ENCODE data around the gene HMGB3. TPM values are rescaled to one million over a fixed set of nuclear protein-coding genes. Genes with fewer than 3 reads are reported as not detected.

HMGB3 gene
- total and polyA plus RNA-seq, 7 experiments from 2014 or later, result 0.29 to 23.5 (median 0.60) TPM

DNA sequence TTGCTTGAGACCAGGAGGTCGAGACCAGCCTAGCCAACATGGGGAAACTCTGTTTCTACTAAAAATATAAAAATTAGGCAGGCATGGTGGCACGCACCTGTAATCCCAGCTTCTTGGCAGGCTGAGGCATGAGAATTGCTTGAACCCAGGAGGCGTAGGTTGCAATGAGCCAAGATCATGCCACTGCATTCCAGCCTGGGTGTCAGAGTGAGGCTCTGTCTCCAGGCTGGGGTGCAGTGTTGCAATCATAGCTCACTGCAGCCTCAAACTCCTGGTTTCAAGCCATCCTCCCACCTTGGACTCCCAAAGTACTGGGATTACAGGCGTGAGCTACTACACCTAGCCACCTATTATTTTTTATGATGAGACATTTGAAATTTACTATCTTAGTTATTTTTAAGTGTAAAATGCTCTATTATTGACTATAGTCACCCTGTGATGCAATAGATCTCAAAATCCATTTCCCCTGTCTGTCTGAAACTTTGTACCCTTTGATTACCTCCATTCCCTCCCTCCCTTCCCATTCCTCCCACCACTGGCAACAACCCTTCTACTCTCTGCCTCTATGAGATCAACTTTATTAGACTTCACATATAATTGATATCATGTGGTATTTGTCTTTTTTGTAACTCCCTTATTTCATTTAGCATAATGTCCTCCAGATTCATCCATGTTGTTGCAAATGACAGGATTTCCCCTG lies 23.4 kb downstream of the HMGB3 start:
- Histone ChIP-seq H3K27me3 (ENCODE audit: control insufficient read depth in 2 of 2, insufficient read depth in 2 of 2, low read length in 2 of 2) (no peaks in the 10 kb centered on the region), H3K4me1 (ENCODE audit: control insufficient read depth in 2 of 2, insufficient read depth in 2 of 2, low read length in 2 of 2) (no peaks in the 10 kb centered on the region), H3K9me3 (ENCODE audit: control insufficient read depth in 2 of 3, low read length in 3 of 3) (no peaks in the 10 kb centered on the region), H3K36me3 (ENCODE audit: control insufficient read depth in 2 of 3, insufficient read depth in 3 of 3, low read length in 3 of 3) (no peaks in the 10 kb centered on the region), H3K4me3 (ENCODE audit: low read length) (no peak overlapping the region), H3K27ac (ENCODE audit: low read depth, low read length) (no peak overlapping the region)
- no peak for DNase-seq
- Mint-ChIP-seq H3K36me3 (no peaks in the 10 kb centered on the region), H3K27ac (no peak overlapping the region), H3K27me3 (peaks cover 0 to 7% (median 4%) of the 10 kb centered on the region in 5 donors), H3K9me3 (peaks cover 0 to 2% (median 0%) of the 10 kb centered on the region in 11 donors), H3K4me1 (no peaks in the 10 kb centered on the region), H3K4me3 (no peak overlapping the region)
- ChIA-PET POLR2A (no interaction called here), CTCF (no interaction called here)
- no peak for ATAC-seq
- intact Hi-C loops (cut with micrococcal nuclease), result no loop called here

DNA sequence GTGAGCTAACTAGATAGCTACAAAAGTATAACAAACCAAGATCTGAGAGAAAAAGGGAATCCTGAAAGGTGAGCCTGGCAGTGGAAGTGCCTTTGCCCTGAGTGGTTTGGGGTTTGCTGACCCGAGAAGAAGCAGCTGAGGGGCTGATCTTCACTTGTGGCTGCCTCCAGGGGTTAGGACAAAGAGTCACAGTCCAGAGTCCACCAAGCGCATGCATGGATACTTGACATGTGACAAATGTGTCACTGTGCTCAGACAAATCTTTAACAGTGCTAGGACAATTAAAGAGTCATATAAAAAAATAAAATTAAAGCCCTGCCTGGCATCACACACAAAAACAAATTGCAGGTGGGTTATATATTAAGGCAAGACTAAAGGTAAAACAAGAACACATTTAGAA lies 26.4 kb downstream of the HMGB3 start:
- CTCF ChIA-PET, result no interaction called here
- DNase-seq (no peak), ATAC-seq (no peak)
- H3K4me1 Mint-ChIP-seq, result no peaks in the 10 kb centered on the region
- H3K27ac Mint-ChIP-seq, result no peak overlapping the region
- Histone ChIP-seq H3K36me3 (ENCODE audit: control insufficient read depth in 2 of 3, insufficient read depth in 3 of 3, low read length in 3 of 3) (no peaks in the 10 kb centered on the region), H3K27ac (ENCODE audit: low read depth, low read length) (no peak overlapping the region), H3K9me3 (ENCODE audit: control insufficient read depth in 2 of 3, low read length in 3 of 3) (no peaks in the 10 kb centered on the region), H3K27me3 (ENCODE audit: control insufficient read depth in 2 of 2, insufficient read depth in 2 of 2, low read length in 2 of 2) (no peaks in the 10 kb centered on the region), H3K4me3 (ENCODE audit: low read length) (no peak overlapping the region), H3K4me1 (ENCODE audit: control insufficient read depth in 2 of 2, insufficient read depth in 2 of 2, low read length in 2 of 2) (no peaks in the 10 kb centered on the region)
- peaks cover 0 to 5% (median 0%) of the 10 kb centered on the region in 5 donors for H3K36me3 Mint-ChIP-seq
- intact Hi-C loops (cut with micrococcal nuclease), result no loop called here
- POLR2A ChIA-PET, result no interaction called here
- peaks cover 0 to 7% (median 4%) of the 10 kb centered on the region in 5 donors for H3K27me3 Mint-ChIP-seq
- no peak overlapping the region for H3K4me3 Mint-ChIP-seq
- peaks cover 0 to 5% (median 0%) of the 10 kb centered on the region in 11 donors for H3K9me3 Mint-ChIP-seq

DNA sequence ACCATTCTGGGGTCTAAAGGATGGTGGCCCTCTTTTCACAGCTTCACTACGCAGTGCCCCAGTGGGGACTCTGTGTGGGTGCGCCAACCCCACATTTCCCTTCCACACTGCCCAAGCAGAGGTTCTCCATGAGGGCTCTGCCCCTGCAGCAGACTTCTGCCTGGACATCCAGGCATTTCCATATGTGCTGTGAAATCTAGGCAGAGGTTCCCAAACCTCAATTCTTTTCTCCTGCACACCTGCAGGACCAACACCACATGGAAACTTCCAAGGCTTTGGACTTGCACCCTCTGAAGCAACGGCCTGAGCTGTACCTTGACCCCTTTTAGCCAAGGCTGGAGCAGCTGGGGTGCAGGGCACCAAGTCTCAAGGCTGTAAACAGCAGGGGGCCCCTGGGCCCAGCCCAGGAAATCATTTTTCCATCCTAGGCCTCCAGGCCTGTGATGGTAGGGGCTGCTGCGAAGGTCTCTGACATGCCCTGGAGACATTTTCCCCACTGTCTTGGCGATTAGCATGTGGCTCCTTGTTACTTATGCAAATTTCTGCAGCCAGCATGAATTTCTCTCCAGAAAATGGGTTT lies 30.1 kb downstream of the HMGB3 start:
- Histone ChIP-seq H3K36me3 (ENCODE audit: control insufficient read depth in 2 of 3, insufficient read depth in 3 of 3, low read length in 3 of 3) (no peaks in the 10 kb centered on the region), H3K27ac (ENCODE audit: low read depth, low read length) (no peak overlapping the region), H3K27me3 (ENCODE audit: control insufficient read depth in 2 of 2, insufficient read depth in 2 of 2, low read length in 2 of 2) (no peaks in the 10 kb centered on the region), H3K4me1 (ENCODE audit: control insufficient read depth in 2 of 2, insufficient read depth in 2 of 2, low read length in 2 of 2) (no peaks in the 10 kb centered on the region), H3K4me3 (ENCODE audit: low read length) (no peak overlapping the region), H3K9me3 (ENCODE audit: control insufficient read depth in 2 of 3, low read length in 3 of 3) (no peaks in the 10 kb centered on the region)
- H3K27me3 Mint-ChIP-seq, result no peaks in the 10 kb centered on the region
- H3K4me3 Mint-ChIP-seq, result no peak overlapping the region
- intact Hi-C loops (cut with micrococcal nuclease), result no loop called here
- peaks cover 0 to 5% (median 0%) of the 10 kb centered on the region in 5 donors for H3K36me3 Mint-ChIP-seq
- no peak for ATAC-seq
- POLR2A ChIA-PET, result no interaction called here
- CTCF ChIA-PET, result no interaction called here
- DNase-seq, result no peak
- H3K9me3 Mint-ChIP-seq, result peaks cover 0 to 5% (median 0%) of the 10 kb centered on the region in 11 donors
- H3K4me1 Mint-ChIP-seq, result no peaks in the 10 kb centered on the region
- H3K27ac Mint-ChIP-seq, result no peak overlapping the region

DNA sequence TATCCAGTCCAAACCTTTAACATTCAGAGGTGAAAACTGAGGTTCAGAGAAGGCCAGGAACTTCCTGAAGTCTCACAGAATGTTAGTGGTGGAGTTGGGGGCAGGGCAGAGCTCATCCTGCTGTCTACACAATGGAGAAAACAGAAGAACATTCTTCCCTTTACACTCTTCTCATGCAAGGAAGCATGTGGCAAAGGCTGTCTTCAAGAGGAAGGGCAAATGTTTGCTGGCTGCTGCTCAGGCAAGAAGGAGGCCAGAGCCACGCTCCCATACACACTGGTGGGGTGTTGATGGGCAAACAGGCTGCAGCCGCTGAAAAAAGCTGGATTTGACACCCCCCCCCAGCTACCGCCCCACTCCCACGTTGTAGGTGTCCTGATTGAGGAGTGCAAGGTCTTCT lies 32.5 kb downstream of the HMGB3 start:
- POLR2A ChIA-PET, result no interaction called here
- no peak for DNase-seq
- Mint-ChIP-seq H3K4me3 (no peak overlapping the region), H3K4me1 (no peaks in the 10 kb centered on the region), H3K27me3 (no peaks in the 10 kb centered on the region), H3K27ac (no peak overlapping the region), H3K9me3 (peaks cover 0 to 5% (median 0%) of the 10 kb centered on the region in 11 donors), H3K36me3 (peaks cover 0 to 5% (median 0%) of the 10 kb centered on the region in 5 donors)
- ATAC-seq, result no peak
- CTCF ChIA-PET, result no interaction called here
- Histone ChIP-seq H3K4me3 (ENCODE audit: low read length) (no peak overlapping the region), H3K27me3 (ENCODE audit: control insufficient read depth in 2 of 2, insufficient read depth in 2 of 2, low read length in 2 of 2) (no peaks in the 10 kb centered on the region), H3K4me1 (ENCODE audit: control insufficient read depth in 2 of 2, insufficient read depth in 2 of 2, low read length in 2 of 2) (no peaks in the 10 kb centered on the region), H3K36me3 (ENCODE audit: control insufficient read depth in 2 of 3, insufficient read depth in 3 of 3, low read length in 3 of 3) (no peaks in the 10 kb centered on the region), H3K9me3 (ENCODE audit: control insufficient read depth in 2 of 3, low read length in 3 of 3) (no peaks in the 10 kb centered on the region), H3K27ac (ENCODE audit: low read depth, low read length) (no peak overlapping the region)
- intact Hi-C loops (cut with micrococcal nuclease), result no loop called here

DNA sequence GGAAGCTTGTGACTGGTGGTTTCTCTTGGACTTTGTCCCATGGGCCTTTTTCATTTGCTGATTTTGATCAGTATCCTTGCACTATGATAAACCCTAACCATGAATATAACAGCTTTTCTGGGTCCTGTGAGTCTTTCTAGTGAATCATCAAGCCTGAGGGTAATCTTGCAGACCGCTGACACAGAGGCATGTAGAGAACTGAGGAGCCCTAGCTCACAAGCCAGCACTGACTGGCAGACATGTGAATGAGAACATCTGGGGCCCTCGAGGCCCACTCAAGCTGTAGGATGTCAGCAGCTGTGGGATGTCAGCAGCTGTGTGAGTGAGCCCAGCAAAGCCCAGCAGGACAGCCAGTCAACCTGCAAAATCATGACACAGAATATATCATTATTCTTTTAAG lies 36.7 kb downstream of the HMGB3 start:
- no peak for ATAC-seq
- H3K4me1 Mint-ChIP-seq, result no peaks in the 10 kb centered on the region
- H3K9me3 Mint-ChIP-seq, result no peaks in the 10 kb centered on the region
- no peaks in the 10 kb centered on the region for H3K4me1 ChIP-seq (ENCODE audit: control insufficient read depth in 2 of 2, insufficient read depth in 2 of 2, low read length in 2 of 2)
- no peaks in the 10 kb centered on the region for H3K9me3 ChIP-seq (ENCODE audit: control insufficient read depth in 2 of 3, low read length in 3 of 3)
- no peak overlapping the region for H3K4me3 ChIP-seq (ENCODE audit: low read length)
- H3K27me3 Mint-ChIP-seq, result no peaks in the 10 kb centered on the region
- H3K36me3 ChIP-seq (ENCODE audit: control insufficient read depth in 2 of 3, insufficient read depth in 3 of 3, low read length in 3 of 3), result no peaks in the 10 kb centered on the region
- H3K27me3 ChIP-seq (ENCODE audit: control insufficient read depth in 2 of 2, insufficient read depth in 2 of 2, low read length in 2 of 2), result no peaks in the 10 kb centered on the region
- no peak overlapping the region for H3K27ac ChIP-seq (ENCODE audit: low read depth, low read length)
- H3K36me3 Mint-ChIP-seq, result no peaks in the 10 kb centered on the region
- H3K4me3 Mint-ChIP-seq, result no peak overlapping the region
- POLR2A ChIA-PET, result no interaction called here
- intact Hi-C loops (cut with micrococcal nuclease), result no loop called here
- DNase-seq, result no peak
- CTCF ChIA-PET, result no interaction called here
- H3K27ac Mint-ChIP-seq, result no peak overlapping the region

DNA sequence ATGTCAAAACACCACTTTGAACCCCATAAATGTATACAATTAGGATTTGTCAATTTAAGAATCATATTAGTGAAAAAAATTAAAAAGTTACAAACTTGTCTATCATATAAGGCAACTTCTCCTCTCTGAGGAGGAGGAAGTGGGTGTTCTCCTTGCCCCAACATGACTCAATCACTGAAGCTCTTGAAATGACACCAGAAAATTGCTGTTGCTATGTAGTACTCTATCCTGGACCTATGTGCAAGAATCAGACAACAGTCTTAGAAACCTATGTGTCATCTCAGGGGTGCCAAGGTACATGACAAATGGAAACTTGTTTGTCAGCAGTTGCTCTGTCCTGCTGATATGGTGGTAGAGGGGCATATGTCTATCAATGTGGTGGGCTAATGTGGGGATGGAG lies 47.7 kb downstream of the HMGB3 start:
- Histone ChIP-seq H3K4me3 (ENCODE audit: low read length) (no peak overlapping the region), H3K36me3 (ENCODE audit: control insufficient read depth in 2 of 3, insufficient read depth in 3 of 3, low read length in 3 of 3) (no peaks in the 10 kb centered on the region), H3K4me1 (ENCODE audit: control insufficient read depth in 2 of 2, insufficient read depth in 2 of 2, low read length in 2 of 2) (no peaks in the 10 kb centered on the region), H3K27ac (ENCODE audit: low read depth, low read length) (no peak overlapping the region), H3K9me3 (ENCODE audit: control insufficient read depth in 2 of 3, low read length in 3 of 3) (no peaks in the 10 kb centered on the region), H3K27me3 (ENCODE audit: control insufficient read depth in 2 of 2, insufficient read depth in 2 of 2, low read length in 2 of 2) (no peaks in the 10 kb centered on the region)
- Mint-ChIP-seq H3K9me3 (peaks cover 0 to 7% (median 0%) of the 10 kb centered on the region in 11 donors), H3K4me1 (no peaks in the 10 kb centered on the region), H3K4me3 (no peak overlapping the region), H3K27ac (no peak overlapping the region), H3K36me3 (peaks cover 0 to 3% (median 0%) of the 10 kb centered on the region in 5 donors), H3K27me3 (peaks cover 0 to 5% (median 3%) of the 10 kb centered on the region in 5 donors)
- ATAC-seq (no peak), DNase-seq (no peak)
- ChIA-PET POLR2A (no interaction called here), CTCF (no interaction called here)
- intact Hi-C loops (cut with micrococcal nuclease), result no loop called here

DNA sequence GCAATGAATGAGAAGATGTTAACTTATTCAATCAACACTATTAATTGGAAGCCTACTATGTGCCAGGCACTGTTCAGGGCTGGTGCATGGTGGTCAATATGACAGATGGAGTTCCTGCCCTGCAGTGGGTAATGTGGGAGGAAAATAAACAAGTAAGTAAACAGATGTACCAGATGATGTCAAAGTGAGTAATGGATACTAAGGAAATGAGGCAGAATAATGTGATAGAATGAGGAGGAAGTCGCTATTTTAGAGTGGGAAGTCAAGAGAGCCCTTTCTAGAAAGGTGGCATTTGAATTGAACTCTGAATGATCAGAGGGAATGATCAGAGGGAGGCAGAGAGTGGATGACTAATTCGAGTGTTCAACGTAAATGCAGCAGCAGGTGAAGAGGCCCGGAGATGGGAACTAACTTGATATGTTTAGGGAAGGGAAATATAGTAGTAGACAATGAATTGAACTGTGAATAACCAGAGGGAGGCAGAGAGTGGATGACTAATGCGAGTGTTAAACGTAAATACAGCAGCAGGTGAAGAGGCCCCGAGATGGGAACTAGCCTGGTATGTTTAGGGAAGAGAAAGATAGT lies 48.3 kb downstream of the HMGB3 start:
- intact Hi-C loops (cut with micrococcal nuclease), result no loop called here
- ChIA-PET POLR2A (no interaction called here), CTCF (no interaction called here)
- H3K9me3 Mint-ChIP-seq, result peaks cover 0 to 7% (median 0%) of the 10 kb centered on the region in 11 donors
- peaks cover 0 to 3% (median 0%) of the 10 kb centered on the region in 5 donors for H3K36me3 Mint-ChIP-seq
- H3K4me3 Mint-ChIP-seq, result no peak overlapping the region
- no peaks in the 10 kb centered on the region for H3K4me1 ChIP-seq (ENCODE audit: control insufficient read depth in 2 of 2, insufficient read depth in 2 of 2, low read length in 2 of 2)
- H3K27me3 Mint-ChIP-seq, result peaks cover 0 to 5% (median 3%) of the 10 kb centered on the region in 5 donors
- no peaks in the 10 kb centered on the region for H3K27me3 ChIP-seq (ENCODE audit: control insufficient read depth in 2 of 2, insufficient read depth in 2 of 2, low read length in 2 of 2)
- H3K27ac ChIP-seq (ENCODE audit: low read depth, low read length), result no peak overlapping the region
- H3K36me3 ChIP-seq (ENCODE audit: control insufficient read depth in 2 of 3, insufficient read depth in 3 of 3, low read length in 3 of 3), result no peaks in the 10 kb centered on the region
- DNase-seq (no peak), ATAC-seq (no peak)
- H3K27ac Mint-ChIP-seq, result no peak overlapping the region
- H3K4me1 Mint-ChIP-seq, result no peaks in the 10 kb centered on the region
- no peaks in the 10 kb centered on the region for H3K9me3 ChIP-seq (ENCODE audit: control insufficient read depth in 2 of 3, low read length in 3 of 3)
- H3K4me3 ChIP-seq (ENCODE audit: low read length), result no peak overlapping the region

Measured in naive thymus-derived CD4-positive, alpha-beta T cell (primary cell).